OCI-LY1 (cell line): ENCODE results near the gene DDA1.
A peak's percentile ranks its signal among the peaks of the same experiment; 100 is the strongest.

Source experiments
- H2AFZ ChIP-seq: fragments of 200-600 bp; sonication (generic), shearing (Covaris generic); 2 replicates; pipeline ENCODE4 v1.6.0; 2014; ENCODE audit warnings: antibody characterized with exemption, mild to moderate bottlenecking, low read length
- H3F3A ChIP-seq: fragments of 200-600 bp; sonication (generic), shearing (Covaris generic); 2 replicates; pipeline ENCODE4 v1.6.0; 2014; ENCODE audit warnings: mild to moderate bottlenecking, antibody characterized with exemption, low read length, moderate library complexity; ENCODE audit not compliant: insufficient read depth
- H3K27ac ChIP-seq: fragments of 200-600 bp; sonication (generic); 2 replicates; pipeline ENCODE4 v1.5.1; 2014; ENCODE audit warnings: low read length, mixed run types, mild to moderate bottlenecking, low read depth; ENCODE audit not compliant: poor library complexity, severe bottlenecking
- H3K27me3 ChIP-seq: fragments of 200-600 bp; sonication (generic); 2 replicates; pipeline ENCODE4 v1.6.0; 2014; ENCODE audit warnings: antibody characterized with exemption, mild to moderate bottlenecking, low read length, moderate library complexity; ENCODE audit not compliant: insufficient read depth
- H3K36me3 ChIP-seq: fragments of 200-600 bp; sonication (generic); 2 replicates; pipeline ENCODE4 v1.6.1; 2014; ENCODE audit warnings: mild to moderate bottlenecking, antibody characterized with exemption, low read length, moderate library complexity, mixed read lengths; ENCODE audit not compliant: insufficient read depth
- H3K4me1 ChIP-seq: fragments of 200-600 bp; sonication (generic); 2 replicates; pipeline ENCODE4 v1.5.1; 2014; ENCODE audit warnings: mild to moderate bottlenecking, low read length, moderate library complexity; ENCODE audit not compliant: insufficient read depth, severe bottlenecking
- H3K4me2 ChIP-seq: fragments of 200-600 bp; sonication (generic), shearing (Covaris generic); 2 replicates; pipeline ENCODE4 v1.6.1; 2014; ENCODE audit warnings: low read length
- H3K4me3 ChIP-seq: fragments of 200-600 bp; sonication (generic); 2 replicates; pipeline ENCODE4 v1.5.1; 2014; ENCODE audit warnings: low read length, low read depth, mild to moderate bottlenecking, mixed read lengths; ENCODE audit not compliant: poor library complexity, severe bottlenecking
- H3K79me2 ChIP-seq: fragments of 200-600 bp; shearing (Covaris generic); 2 replicates; pipeline ENCODE4 v1.6.1; 2016; ENCODE audit warnings: mixed run types, low read length, mixed read lengths; ENCODE audit not compliant: insufficient read depth
- H3K9ac ChIP-seq: fragments of 200-600 bp; sonication (generic), shearing (Covaris generic); 2 replicates; pipeline ENCODE4 v1.6.1; 2014; ENCODE audit warnings: mild to moderate bottlenecking, low read length, mixed read lengths
- H3K9me2 ChIP-seq: fragments of 200-600 bp; sonication (generic), shearing (Covaris generic); 2 replicates; pipeline ENCODE4 v1.6.1; 2014; ENCODE audit warnings: low read depth, mild to moderate bottlenecking, low read length, mixed read lengths
- H3K9me3 ChIP-seq: fragments of 200-600 bp; shearing (Covaris generic); 2 replicates; pipeline ENCODE4 v1.6.1; 2014; ENCODE audit warnings: low read length, mixed read lengths
- H4K20me1 ChIP-seq: fragments of 200-600 bp; sonication (generic), shearing (Covaris generic); 2 replicates; pipeline ENCODE4 v1.6.0; 2016; ENCODE audit warnings: mild to moderate bottlenecking, low read length; ENCODE audit not compliant: insufficient read depth
- CTCF ChIP-seq: fragments of 200-600 bp; sonication (generic), shearing (Covaris generic); IDR thresholded peaks from 2 replicates; pipeline ENCODE4 v1.5.1; 2017; ENCODE audit warnings: mild to moderate bottlenecking, antibody characterized with exemption, low read length, moderate library complexity, mixed read lengths
- EZH2 ChIP-seq: fragments of 200-600 bp; sonication (generic), shearing (Covaris generic); IDR thresholded peaks from 2 replicates; pipeline ENCODE4 v1.8.0; 2017; ENCODE audit warnings: borderline replicate concordance, mixed run types, mild to moderate bottlenecking, antibody characterized with exemption, low read length, moderate library complexity, mixed read lengths

The DDA1 gene

DNA sequence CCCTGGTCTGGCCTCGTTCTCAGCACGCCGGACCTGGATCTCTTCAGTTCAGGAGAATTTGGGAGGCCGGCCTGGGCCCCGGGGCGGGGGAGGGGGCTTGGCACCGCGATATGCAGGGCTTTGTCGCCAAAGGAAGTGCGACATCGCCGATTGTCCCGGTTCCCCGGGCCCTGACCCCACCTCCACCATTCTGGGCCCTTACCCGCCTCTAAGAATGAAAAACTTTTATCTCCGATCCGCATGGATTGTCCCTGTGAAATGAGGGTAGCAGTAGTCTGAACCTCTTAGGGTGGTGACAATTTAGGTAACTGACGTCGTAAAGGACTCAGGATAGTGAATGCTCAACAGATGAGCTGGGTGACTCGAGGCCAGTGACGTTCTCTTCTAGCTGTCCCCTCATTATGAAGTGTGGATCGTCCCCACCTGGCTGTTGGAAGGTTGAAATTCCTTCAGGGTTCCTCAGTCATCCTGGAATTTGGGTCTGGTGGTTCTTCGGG lies 650 bp downstream of the DDA1 start:
- H3K9ac ChIP-seq, result peak overlapping the region; percentile 81

DNA sequence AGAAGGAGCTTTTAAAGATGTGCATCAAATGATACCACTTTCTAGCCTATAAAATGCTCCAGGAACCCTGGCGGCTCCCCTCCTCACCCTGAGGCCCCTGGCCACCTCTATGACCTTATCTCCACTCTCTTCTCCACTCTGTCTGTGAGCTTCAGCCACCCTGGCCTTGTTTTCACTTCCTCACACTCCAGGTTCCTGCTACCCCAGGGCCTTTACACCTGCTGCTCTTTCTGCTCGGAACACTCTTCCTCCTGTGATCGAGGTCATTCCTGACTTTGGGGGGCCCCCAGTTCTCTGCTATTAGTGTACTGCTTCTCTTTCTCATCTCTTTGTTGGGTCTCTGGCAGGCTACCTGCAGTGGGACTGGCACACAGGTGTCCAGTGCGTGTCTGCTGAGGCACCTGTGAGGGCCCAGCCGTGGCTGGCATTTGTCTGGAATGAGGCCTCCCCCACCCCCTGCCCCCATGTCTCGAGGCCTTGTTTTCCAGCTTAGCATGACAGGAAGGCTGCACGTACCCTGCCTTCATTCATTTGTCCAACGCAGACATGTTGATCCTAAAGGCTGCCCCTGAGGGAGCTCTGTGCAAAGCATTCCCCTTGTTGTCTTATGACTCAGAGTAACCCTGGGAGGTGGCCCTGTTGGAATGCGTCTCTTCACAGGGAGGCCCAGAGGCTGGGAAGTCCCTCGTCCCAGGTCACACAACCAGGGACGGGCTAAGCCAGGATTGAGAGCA lies 2.3 kb downstream of the DDA1 start:
- no peak overlapping the region for H3K9ac ChIP-seq

More for the DNA sequence above, 650 bp downstream of the DDA1 start:
- H3K4me1 ChIP-seq, result peaks cover 28% of the 10 kb centered on the region
- no peaks in the 10 kb centered on the region for H4K20me1 ChIP-seq
- no peak overlapping the region for H2AFZ ChIP-seq
- peaks cover 26% of the 10 kb centered on the region for H3K36me3 ChIP-seq
- H3K27ac ChIP-seq, result peak overlapping the region; percentile 29
- TF ChIP-seq CTCF, result no peak
- no peak for TF ChIP-seq EZH2
- no peaks in the 10 kb centered on the region for H3K9me2 ChIP-seq
- peak overlapping the region; percentile 80 for H3K4me3 ChIP-seq
- H3K4me2 ChIP-seq, result peak overlapping the region; percentile 72
- H3F3A ChIP-seq, result no peaks in the 10 kb centered on the region; the same call in 1 of the 2 replicates
- peaks cover 13% of the 10 kb centered on the region for H3K79me2 ChIP-seq
- H3K9me3 ChIP-seq, result no peaks in the 10 kb centered on the region
- H3K27me3 ChIP-seq, result no peaks in the 10 kb centered on the region

More for the DNA sequence above, 2.3 kb downstream of the DDA1 start:
- H3K9me3 ChIP-seq, result no peaks in the 10 kb centered on the region
- no peak overlapping the region for H3K27ac ChIP-seq
- peaks cover 36% of the 10 kb centered on the region for H3K36me3 ChIP-seq
- H3K79me2 ChIP-seq, result peaks cover 13% of the 10 kb centered on the region
- peaks cover 23% of the 10 kb centered on the region for H3K4me1 ChIP-seq
- H3K27me3 ChIP-seq, result no peaks in the 10 kb centered on the region
- H3K9me2 ChIP-seq, result no peaks in the 10 kb centered on the region
- no peaks in the 10 kb centered on the region for H4K20me1 ChIP-seq
- H3K4me2 ChIP-seq, result no peak overlapping the region
- no peak overlapping the region for H3K4me3 ChIP-seq
- H3F3A ChIP-seq, result no peaks in the 10 kb centered on the region; the same call in 1 of the 2 replicates
- H2AFZ ChIP-seq, result no peak overlapping the region
- TF ChIP-seq EZH2, result no peak
- no peak for TF ChIP-seq CTCF
